ENCODE data around the gene C17orf67. TPM values are rescaled to one million over a fixed set of nuclear protein-coding genes. Genes with fewer than 3 reads are reported as not detected.

The C17orf67 gene
- total and polyA plus RNA-seq, 7 donors = 0.14 to 1.1 (median 0.25) TPM; not detected in 1

DNA sequence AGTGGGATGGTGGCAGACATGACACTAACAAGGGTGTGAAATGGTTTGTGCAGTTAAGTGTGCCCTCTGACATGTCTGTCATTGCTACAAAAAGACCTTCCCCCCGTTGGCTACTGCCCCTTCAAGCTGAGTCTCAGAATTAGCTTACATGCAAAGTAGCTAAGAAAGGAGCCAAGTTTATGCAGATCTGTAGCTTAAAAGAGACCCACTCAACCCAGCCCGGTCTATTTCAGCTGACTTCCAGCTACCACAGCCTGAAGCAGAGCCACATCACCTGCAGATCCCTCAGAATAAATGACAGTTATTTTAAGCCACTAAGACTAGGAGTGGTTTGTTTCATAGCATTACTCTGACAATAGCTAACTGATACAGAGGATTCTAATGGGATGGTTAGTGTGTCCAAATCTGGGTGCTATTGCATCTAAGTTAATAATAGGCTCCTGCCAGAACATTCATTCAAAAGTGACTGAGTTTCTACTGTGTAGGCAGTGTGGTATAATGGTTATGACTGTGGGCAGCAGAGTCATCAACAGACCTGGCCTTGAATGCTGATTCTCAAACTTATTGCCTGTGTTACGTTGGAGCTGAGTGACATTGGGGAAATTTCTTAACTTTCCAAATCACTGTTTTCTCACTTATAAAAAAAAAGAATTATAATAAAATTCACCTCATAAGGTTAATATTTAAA, 11.7 kb downstream of the C17orf67 start:
- ATAC-seq (no peak), DNase-seq (no peak)
- no peak for TF ChIP-seq CTCF (IDR thresholded peaks at IDR 0.05)
- 79 to 88% (median 87%) methylated on average over 3 of the region's 3 CpGs for WGBS, 3 donors
- Histone ChIP-seq H3K4me1 (peaks cover 4% of the 10 kb centered on the region), H3K4me3 (no peak overlapping the region), H3K27me3 (ENCODE audit: insufficient read depth in 3 of 3, low read length in 2 of 3) (no peaks in the 10 kb centered on the region), H3K36me3 (ENCODE audit: insufficient read depth in 1 of 2, low read depth in 1 of 2) (no peaks in the 10 kb centered on the region), H3K27ac (no peak overlapping the region), H3K9me3 (no peaks in the 10 kb centered on the region)
- intact Hi-C loops (cut with DNase I) = no loop called here

GRCh38 chr17:56820207-56820606, 13.5 kb downstream of the C17orf67 start:
- 80 to 83% (median 82%) methylated on average over 10 of the region's 10 CpGs for WGBS, 3 donors
- Histone ChIP-seq H3K27me3 (ENCODE audit: insufficient read depth in 3 of 3, low read length in 2 of 3) (no peaks in the 10 kb centered on the region), H3K9me3 (no peaks in the 10 kb centered on the region), H3K27ac (no peak overlapping the region), H3K4me3 (no peak overlapping the region), H3K4me1 (peaks cover 4% of the 10 kb centered on the region), H3K36me3 (ENCODE audit: insufficient read depth in 1 of 2, low read depth in 1 of 2) (no peaks in the 10 kb centered on the region)
- TF ChIP-seq CTCF (IDR thresholded peaks at IDR 0.05) = no peak
- ATAC-seq = no peak
- no peak for DNase-seq
- intact Hi-C loops (cut with DNase I) = no loop called here

- peak; percentile 89 for TF ChIP-seq CTCF (IDR thresholded peaks at IDR 0.05)
- Histone ChIP-seq H3K4me1 (peaks cover 4% of the 10 kb centered on the region), H3K36me3 (ENCODE audit: insufficient read depth in 1 of 2, low read depth in 1 of 2) (no peaks in the 10 kb centered on the region), H3K27me3 (ENCODE audit: insufficient read depth in 3 of 3, low read length in 2 of 3) (no peaks in the 10 kb centered on the region), H3K4me3 (no peak overlapping the region), H3K9me3 (no peaks in the 10 kb centered on the region), H3K27ac (no peak overlapping the region)
- DNase-seq (peak in 1 of 2 donors; percentile 27), ATAC-seq (peak; percentile 77 to 91 (median 82))
- 21 to 28% (median 25%) methylated on average over 14 of the region's 14 CpGs for WGBS, 3 donors
- intact Hi-C loops (cut with DNase I) = loop anchor here (1.0 to 2.0 kb wide), 2 partner anchors 120 to 121 kb away; no protein-coding TSS in a partner anchor
Measured at GRCh38 chr17:56819431-56820145, 14.1 kb downstream of the C17orf67 start.

- Histone ChIP-seq H3K4me3 (no peak overlapping the region), H3K27me3 (ENCODE audit: insufficient read depth in 3 of 3, low read length in 2 of 3) (no peaks in the 10 kb centered on the region), H3K9me3 (no peaks in the 10 kb centered on the region), H3K4me1 (peaks cover 4% of the 10 kb centered on the region), H3K27ac (no peak overlapping the region), H3K36me3 (ENCODE audit: insufficient read depth in 1 of 2, low read depth in 1 of 2) (no peaks in the 10 kb centered on the region)
- ATAC-seq (peak in 1 of 4 donors; percentile 25), DNase-seq (no peak)
- WGBS, 3 donors = 91 to 97% (median 94%) methylated on average over 2 of the region's 2 CpGs
- TF ChIP-seq CTCF (IDR thresholded peaks at IDR 0.05) = no peak
- intact Hi-C loops (cut with DNase I) = loop anchor here (1.0 to 2.0 kb wide), 2 partner anchors 120 to 122 kb away; no protein-coding TSS in a partner anchor
Measured at GRCh38 chr17:56819030-56819429, 14.7 kb downstream of the C17orf67 start.
